HG03558 (cell line): ENCODE results near the gene FAM186B.

ENCODE experiments used
- ATAC-seq: cut with Tn5 transposase; IDR thresholded peaks from one replicate; pipeline ENCODE4 v1.9.1; 2021; ENCODE audit warnings: moderate number of reproducible peaks; ENCODE audit not compliant: unreplicated experiment; ENCODE audit errors: extremely low read depth

The FAM186B gene

GRCh38 chr12:49541140-49541861 lies 64.1 kb downstream of the FAM186B start:
- no peak for ATAC-seq

DNA sequence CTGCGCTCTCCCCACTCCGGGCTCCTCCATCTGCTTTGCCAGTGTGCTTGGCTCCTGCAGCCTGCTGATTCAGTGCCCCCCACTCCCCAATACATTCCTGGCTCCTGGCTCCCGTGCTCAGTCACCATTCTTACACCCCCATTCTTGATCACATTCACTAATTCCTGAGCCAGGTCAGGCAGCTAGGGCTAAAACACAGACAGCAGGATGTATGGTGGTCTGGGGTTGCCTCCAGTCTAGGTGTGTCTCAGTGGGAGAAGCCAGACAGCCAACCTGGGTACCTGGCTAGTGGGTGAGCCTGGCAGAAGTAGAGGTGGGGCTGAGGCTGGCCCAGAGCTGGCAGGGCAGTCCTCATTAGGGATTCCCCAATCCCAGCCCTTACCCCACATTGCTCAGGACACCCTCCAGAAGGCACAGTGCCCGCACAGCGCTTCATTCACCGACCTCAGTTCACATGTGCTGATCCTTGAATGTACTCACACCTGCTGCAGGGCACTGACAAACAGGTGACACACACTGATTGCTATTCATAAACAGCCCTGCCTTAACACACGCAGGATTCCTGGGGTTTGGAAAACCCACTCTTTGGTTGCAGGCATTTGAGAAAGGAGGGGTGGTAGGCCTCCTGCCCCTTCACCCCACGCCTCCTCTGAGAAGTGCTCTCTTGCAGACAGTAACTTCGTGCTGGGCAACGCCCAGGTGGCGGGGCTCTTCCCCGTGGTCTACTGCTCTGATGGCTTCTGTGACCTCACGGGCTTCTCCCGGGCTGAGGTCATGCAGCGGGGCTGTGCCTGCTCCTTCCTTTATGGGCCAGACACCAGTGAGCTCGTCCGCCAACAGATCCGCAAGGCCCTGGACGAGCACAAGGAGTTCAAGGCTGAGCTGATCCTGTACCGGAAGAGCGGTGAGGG lies 65.0 kb downstream of the FAM186B start:
- no peak for ATAC-seq

DNA sequence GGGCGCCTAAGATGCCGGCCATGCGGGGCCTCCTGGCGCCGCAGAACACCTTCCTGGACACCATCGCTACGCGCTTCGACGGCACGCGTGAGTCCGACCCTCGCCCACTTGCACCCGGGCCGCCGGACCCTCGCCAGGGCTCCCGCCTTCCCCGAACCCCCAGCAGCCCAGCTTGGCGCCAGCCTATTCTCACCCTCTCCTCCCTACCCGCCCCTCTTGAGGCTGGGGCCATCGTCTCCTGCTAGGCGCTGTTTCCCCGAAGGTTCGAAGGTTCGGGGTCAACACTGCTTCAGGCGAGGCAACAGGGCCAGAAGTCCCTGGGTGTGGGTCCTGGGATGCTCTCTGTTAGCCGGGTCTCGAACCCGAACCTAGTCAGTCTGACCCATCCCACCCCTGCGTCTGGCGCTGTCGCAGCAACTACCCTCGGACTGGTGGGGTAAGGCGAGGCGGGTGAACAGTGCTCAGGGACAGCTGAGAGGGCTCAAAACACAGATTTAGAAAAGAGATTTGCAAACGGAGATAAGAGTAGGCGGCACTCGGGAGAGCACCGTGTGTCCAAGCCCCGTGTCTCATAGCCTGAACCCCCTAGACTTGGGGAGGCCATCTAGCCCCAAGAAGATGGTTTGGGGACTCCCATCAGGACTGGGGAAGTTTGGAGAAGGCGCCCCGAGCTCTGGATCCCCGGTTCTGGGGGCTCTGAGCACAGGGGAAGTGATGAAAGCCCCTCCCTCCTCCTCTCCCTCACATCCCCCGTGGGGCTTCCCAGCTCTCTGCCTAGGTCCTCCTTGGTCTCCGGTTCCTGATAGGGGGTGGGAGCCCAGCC lies 65.8 kb downstream of the FAM186B start:
- ATAC-seq: no peak

- no peak for ATAC-seq
Observed at GRCh38 chr12:49538510-49539403, 66.7 kb downstream of the FAM186B start, which contains the start of gene KCNH3. Gene KCNH3, plus strand, starts transcription at chr12:49539030. Its CDS starts 387 bp downstream, at chr12:49539417.

DNA sequence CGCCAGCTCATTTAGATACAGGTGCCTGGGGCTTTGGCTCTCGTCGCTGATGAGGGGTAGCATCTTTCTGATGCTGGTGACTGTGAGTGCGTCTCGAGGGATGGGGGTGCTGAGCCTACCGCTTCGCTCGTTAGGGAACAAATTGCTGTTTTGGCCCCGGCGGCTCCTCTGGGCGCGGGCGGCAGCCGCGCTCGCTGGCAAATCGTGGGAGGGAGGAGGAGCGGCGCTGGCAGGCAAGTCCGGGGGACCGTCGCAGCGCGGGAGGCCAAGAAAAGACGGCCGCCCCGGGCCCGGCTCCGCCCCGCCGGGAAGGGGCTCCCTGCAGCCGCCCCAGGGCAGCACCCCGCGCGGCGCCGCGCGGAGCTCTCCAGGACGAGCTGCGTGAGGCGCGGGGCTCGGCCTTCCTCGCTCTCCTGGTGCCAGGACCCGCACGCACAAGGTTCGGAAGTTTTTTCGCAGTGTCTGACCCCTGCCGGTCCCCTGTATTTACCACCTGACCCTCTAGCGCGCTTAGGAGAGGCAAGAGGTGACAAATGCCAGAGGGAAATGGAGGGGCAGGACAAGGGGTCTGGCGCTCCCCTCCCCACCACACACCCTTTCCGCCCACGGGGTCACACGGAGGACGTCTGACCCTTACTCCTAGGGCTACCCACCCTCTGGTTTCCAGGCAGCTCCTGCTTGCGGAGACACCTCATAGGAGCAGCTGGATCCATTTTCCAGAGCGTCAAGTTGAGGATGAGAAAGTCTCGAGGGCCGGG lies 67.5 kb downstream of the FAM186B start:
- no peak for ATAC-seq
